WTC11 (cell line): ENCODE measurements around the gene FFAR4. TPM values are rescaled to one million over a fixed set of nuclear protein-coding genes. Genes with fewer than 3 reads are reported as not detected.

Experiments used
- ATAC-seq: fragments of 200-7000 bp; cut with Tn5 transposase; 2 replicates; pipeline ENCODE4 v1.10.0; 2021; ENCODE audit warnings: mild to moderate bottlenecking, moderate library complexity
- CTCF ChIA-PET: fragments of 300-600 bp; sonication (Branson Sonifier 250); formaldehyde crosslinking; loops from one replicate; lab custom pipeline; 2021; ENCODE audit warnings: antibody characterized with exemption; lab: Charles Lee
- POLR2A ChIA-PET: fragments of 350-600 bp; sonication (Branson Sonifier 250); formaldehyde crosslinking; loops from one replicate; lab custom pipeline; 2021; ENCODE audit warnings: antibody characterized with exemption; lab: Charles Lee
- DNase-seq: peaks from one replicate; pipeline ENCODE4 v3.0.0; 2021; ENCODE audit warnings: low spot score
- H3K27ac Mint-ChIP-seq: 2 replicates; pipeline ENCODE4 v1.8.0; 2021; ENCODE audit warnings: mixed read lengths
- H3K27me3 Mint-ChIP-seq: 2 replicates; pipeline ENCODE4 v1.8.0; 2021; ENCODE audit warnings: low read depth, mild to moderate bottlenecking, moderate library complexity, mixed read lengths
- H3K36me3 Mint-ChIP-seq: 2 replicates; pipeline ENCODE4 v1.8.0; 2021; ENCODE audit warnings: mixed read lengths
- H3K4me1 Mint-ChIP-seq: 2 replicates; pipeline ENCODE4 v1.8.0; 2022; ENCODE audit warnings: mixed read lengths
- H3K4me3 Mint-ChIP-seq: 2 replicates; pipeline ENCODE4 v1.8.0; 2021; ENCODE audit warnings: mild to moderate bottlenecking, moderate library complexity, mixed read lengths
- H3K9me3 Mint-ChIP-seq: 2 replicates; pipeline ENCODE4 v1.8.0; 2021; ENCODE audit warnings: mixed read lengths
- AR ChIP-seq: fragments of 250-450 bp; sonication (Bioruptor Pico); IDR thresholded peaks from 2 replicates; pipeline ENCODE4 v1.9.0; 2021; ENCODE audit warnings: mild to moderate bottlenecking
- CTCF ChIP-seq: fragments of 200-600 bp; IDR thresholded peaks from 2 replicates; pipeline ENCODE4 v1.8.0; 2022; ENCODE audit warnings: antibody characterized with exemption
- ELF4 ChIP-seq: sonication (generic); formaldehyde crosslinking; IDR thresholded peaks from 2 replicates; pipeline ENCODE4 v1.8.1; 2022; ENCODE audit warnings: low read depth, mild to moderate bottlenecking, moderate library complexity, missing genetic modification reagents
- FOXK1 ChIP-seq: sonication (generic); formaldehyde crosslinking; IDR thresholded peaks from 2 replicates; pipeline ENCODE4 v1.8.0; 2022; ENCODE audit warnings: mild to moderate bottlenecking, moderate library complexity, missing genetic modification reagents
- HMGA2 ChIP-seq: fragments of 250-450 bp; sonication (Bioruptor Pico); IDR thresholded peaks from 2 replicates; pipeline ENCODE4 v1.4.0; 2021; ENCODE audit warnings: mild to moderate bottlenecking, moderate library complexity
- MXD4 ChIP-seq: fragments of 250-450 bp; sonication (Bioruptor Pico); IDR thresholded peaks from 2 replicates; pipeline ENCODE4 v1.8.0; 2021; ENCODE audit warnings: mild to moderate bottlenecking, moderate library complexity, borderline replicate concordance
- PRDM15 ChIP-seq: sonication (generic); formaldehyde crosslinking; IDR thresholded peaks from 2 replicates; pipeline ENCODE4 v1.8.0; 2022; ENCODE audit warnings: missing genetic modification reagents
- RORB ChIP-seq: fragments of 250-450 bp; sonication (Bioruptor Pico); IDR thresholded peaks from 2 replicates; pipeline ENCODE4 v1.9.0; 2021; ENCODE audit warnings: mild to moderate bottlenecking
- SMAD4 ChIP-seq: sonication (generic); formaldehyde crosslinking; IDR thresholded peaks from 2 replicates; pipeline ENCODE4 v1.8.0; 2022; ENCODE audit warnings: mild to moderate bottlenecking, missing genetic modification reagents
- SOX15 ChIP-seq: fragments of 250-450 bp; sonication (Bioruptor Pico); IDR thresholded peaks from 2 replicates; pipeline ENCODE4 v1.9.0; 2021; ENCODE audit warnings: mild to moderate bottlenecking
- ZBTB21 ChIP-seq: sonication (generic); formaldehyde crosslinking; IDR thresholded peaks from 2 replicates; pipeline ENCODE4 v1.8.1; 2023; ENCODE audit warnings: mild to moderate bottlenecking, missing genetic modification reagents, borderline replicate concordance
- ZNF138 ChIP-seq: sonication (generic); formaldehyde crosslinking; conservative IDR thresholded peaks from 2 replicates; pipeline ENCODE4 v1.8.1; 2022; ENCODE audit warnings: mild to moderate bottlenecking, moderate library complexity, missing genetic modification reagents
- ZNF416 ChIP-seq: fragments of 250-450 bp; sonication (Bioruptor Pico); IDR thresholded peaks from 2 replicates; pipeline ENCODE4 v1.9.0; 2021; ENCODE audit warnings: mild to moderate bottlenecking, inconsistent platforms
- ZNF512 ChIP-seq: sonication (generic); formaldehyde crosslinking; IDR thresholded peaks from 2 replicates; pipeline ENCODE4 v1.8.1; 2022; ENCODE audit warnings: missing genetic modification reagents, borderline replicate concordance
- ZNF671 ChIP-seq: fragments of 250-450 bp; sonication (Bioruptor Pico); IDR thresholded peaks from 2 replicates; pipeline ENCODE4 v1.8.0; 2021; ENCODE audit warnings: mild to moderate bottlenecking
- total RNA-seq: library from RNA; stranded (reverse); gene quantifications from 3 replicates; pipeline ENCODE4 v1.2.3, GENCODE V29; 2021
- TF ChIP-seq, protein P1 (sequence below): sonication (generic); formaldehyde crosslinking; IDR thresholded peaks from 2 replicates; pipeline ENCODE4 v1.8.1; 2023; ENCODE audit warnings: mild to moderate bottlenecking, missing genetic modification reagents
- TF ChIP-seq, protein P2 (sequence below): sonication (generic); formaldehyde crosslinking; IDR thresholded peaks from 2 replicates; pipeline ENCODE4 v1.8.1; 2023; ENCODE audit warnings: mild to moderate bottlenecking, missing genetic modification reagents, moderate library complexity
- TF ChIP-seq, protein P3 (sequence below): sonication (generic); formaldehyde crosslinking; conservative IDR thresholded peaks from 2 replicates; pipeline ENCODE4 v1.8.1; 2022; ENCODE audit warnings: mild to moderate bottlenecking, missing genetic modification reagents
- TF ChIP-seq, protein P4 (sequence below): fragments of 250-450 bp; sonication (Bioruptor Pico); IDR thresholded peaks from 2 replicates; pipeline ENCODE4 v1.9.0; 2021; ENCODE audit warnings: moderate library complexity, mild to moderate bottlenecking, inconsistent platforms, borderline replicate concordance
- TF ChIP-seq, protein P5 (sequence below): fragments of 250-450 bp; sonication (Bioruptor Pico); IDR thresholded peaks from 2 replicates; pipeline ENCODE4 v1.8.0; 2021; ENCODE audit warnings: mild to moderate bottlenecking

The FFAR4 gene
- total RNA-seq, 1 experiment from 2014 or later, result 0.15 TPM

- DNase-seq, result no peak
- Mint-ChIP-seq H3K36me3 (no peaks in the 10 kb centered on the region), H3K9me3 (no peaks in the 10 kb centered on the region), H3K27me3 (peaks cover 12% of the 10 kb centered on the region), H3K27ac (no peak overlapping the region), H3K4me1 (peaks cover 20% of the 10 kb centered on the region), H3K4me3 (no peak overlapping the region)
- no peak for ATAC-seq
- POLR2A ChIA-PET, result no interaction called here
- no peak for TF ChIP-seq MXD4 (CRISPR knock-in tag)
- no peak for TF ChIP-seq RORB
- TF ChIP-seq CTCF, result no peak
- TF ChIP-seq, protein P1, sequence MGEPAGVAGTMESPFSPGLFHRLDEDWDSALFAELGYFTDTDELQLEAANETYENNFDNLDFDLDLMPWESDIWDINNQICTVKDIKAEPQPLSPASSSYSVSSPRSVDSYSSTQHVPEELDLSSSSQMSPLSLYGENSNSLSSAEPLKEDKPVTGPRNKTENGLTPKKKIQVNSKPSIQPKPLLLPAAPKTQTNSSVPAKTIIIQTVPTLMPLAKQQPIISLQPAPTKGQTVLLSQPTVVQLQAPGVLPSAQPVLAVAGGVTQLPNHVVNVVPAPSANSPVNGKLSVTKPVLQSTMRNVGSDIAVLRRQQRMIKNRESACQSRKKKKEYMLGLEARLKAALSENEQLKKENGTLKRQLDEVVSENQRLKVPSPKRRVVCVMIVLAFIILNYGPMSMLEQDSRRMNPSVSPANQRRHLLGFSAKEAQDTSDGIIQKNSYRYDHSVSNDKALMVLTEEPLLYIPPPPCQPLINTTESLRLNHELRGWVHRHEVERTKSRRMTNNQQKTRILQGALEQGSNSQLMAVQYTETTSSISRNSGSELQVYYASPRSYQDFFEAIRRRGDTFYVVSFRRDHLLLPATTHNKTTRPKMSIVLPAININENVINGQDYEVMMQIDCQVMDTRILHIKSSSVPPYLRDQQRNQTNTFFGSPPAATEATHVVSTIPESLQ (CRISPR knock-in tag), result no peak
- TF ChIP-seq ZNF138, result no peak
- TF ChIP-seq FOXK1, result no peak
- TF ChIP-seq SMAD4 (CRISPR knock-in tag), result no peak
- TF ChIP-seq ELF4 (CRISPR knock-in tag), result no peak
- TF ChIP-seq ZNF512 (CRISPR knock-in tag), result no peak
- TF ChIP-seq ZBTB21, result no peak
- TF ChIP-seq, protein P2, sequence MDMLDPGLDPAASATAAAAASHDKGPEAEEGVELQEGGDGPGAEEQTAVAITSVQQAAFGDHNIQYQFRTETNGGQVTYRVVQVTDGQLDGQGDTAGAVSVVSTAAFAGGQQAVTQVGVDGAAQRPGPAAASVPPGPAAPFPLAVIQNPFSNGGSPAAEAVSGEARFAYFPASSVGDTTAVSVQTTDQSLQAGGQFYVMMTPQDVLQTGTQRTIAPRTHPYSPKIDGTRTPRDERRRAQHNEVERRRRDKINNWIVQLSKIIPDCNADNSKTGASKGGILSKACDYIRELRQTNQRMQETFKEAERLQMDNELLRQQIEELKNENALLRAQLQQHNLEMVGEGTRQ (CRISPR knock-in tag), result no peak
- TF ChIP-seq, protein P3, sequence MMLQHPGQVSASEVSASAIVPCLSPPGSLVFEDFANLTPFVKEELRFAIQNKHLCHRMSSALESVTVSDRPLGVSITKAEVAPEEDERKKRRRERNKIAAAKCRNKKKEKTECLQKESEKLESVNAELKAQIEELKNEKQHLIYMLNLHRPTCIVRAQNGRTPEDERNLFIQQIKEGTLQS (CRISPR knock-in tag), result no peak
- TF ChIP-seq, protein P4, sequence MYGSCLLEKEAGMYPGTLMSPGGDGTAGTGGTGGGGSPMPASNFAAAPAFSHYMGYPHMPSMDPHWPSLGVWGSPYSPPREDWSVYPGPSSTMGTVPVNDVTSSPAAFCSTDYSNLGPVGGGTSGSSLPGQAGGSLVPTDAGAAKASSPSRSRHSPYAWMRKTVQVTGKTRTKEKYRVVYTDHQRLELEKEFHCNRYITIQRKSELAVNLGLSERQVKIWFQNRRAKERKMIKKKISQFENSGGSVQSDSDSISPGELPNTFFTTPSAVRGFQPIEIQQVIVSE (CRISPR knock-in tag), result no peak
- no peak for TF ChIP-seq SOX15 (CRISPR knock-in tag)
- no peak for TF ChIP-seq PRDM15
- TF ChIP-seq ZNF671 (CRISPR knock-in tag), result no peak
- TF ChIP-seq, protein P5, sequence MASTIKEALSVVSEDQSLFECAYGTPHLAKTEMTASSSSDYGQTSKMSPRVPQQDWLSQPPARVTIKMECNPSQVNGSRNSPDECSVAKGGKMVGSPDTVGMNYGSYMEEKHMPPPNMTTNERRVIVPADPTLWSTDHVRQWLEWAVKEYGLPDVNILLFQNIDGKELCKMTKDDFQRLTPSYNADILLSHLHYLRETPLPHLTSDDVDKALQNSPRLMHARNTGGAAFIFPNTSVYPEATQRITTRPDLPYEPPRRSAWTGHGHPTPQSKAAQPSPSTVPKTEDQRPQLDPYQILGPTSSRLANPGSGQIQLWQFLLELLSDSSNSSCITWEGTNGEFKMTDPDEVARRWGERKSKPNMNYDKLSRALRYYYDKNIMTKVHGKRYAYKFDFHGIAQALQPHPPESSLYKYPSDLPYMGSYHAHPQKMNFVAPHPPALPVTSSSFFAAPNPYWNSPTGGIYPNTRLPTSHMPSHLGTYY (CRISPR knock-in tag), result no peak
- TF ChIP-seq ZNF416, result no peak
- no peak for TF ChIP-seq HMGA2 (CRISPR knock-in tag)
- TF ChIP-seq AR, result no peak
- CTCF ChIA-PET, result interaction anchor here (0.6 to 1.1 kb wide), 2 partner anchors 39 to 906 kb away, joined by 4 to 6 read pairs; no protein-coding TSS in a partner anchor
These were observed 26.8 kb downstream of the FFAR4 start for GRCh38 chr10:93593254-93593653.
